Parietal lobe (tissue), 2 donors: Measurements from ENCODE around the gene C19orf53. TPM values are rescaled to one million over a fixed set of nuclear protein-coding genes. Genes with fewer than 3 reads are reported as not detected.

Experiments used
- small RNA-seq: library from RNA; depleted of rRNA; stranded (forward); fragments of <200 nt; gene quantifications from one replicate; pipeline ENCODE3, GENCODE V24; 2014; ENCODE audit warnings: low replicate concordance
- total RNA-seq: library from RNA; depleted of rRNA; stranded (reverse); fragments of >200 nt; gene quantifications from one replicate; pipeline ENCODE4 v1.2.3, GENCODE V29; 2014

The C19orf53 gene
- total RNA-seq = 18.2 TPM

DNA sequence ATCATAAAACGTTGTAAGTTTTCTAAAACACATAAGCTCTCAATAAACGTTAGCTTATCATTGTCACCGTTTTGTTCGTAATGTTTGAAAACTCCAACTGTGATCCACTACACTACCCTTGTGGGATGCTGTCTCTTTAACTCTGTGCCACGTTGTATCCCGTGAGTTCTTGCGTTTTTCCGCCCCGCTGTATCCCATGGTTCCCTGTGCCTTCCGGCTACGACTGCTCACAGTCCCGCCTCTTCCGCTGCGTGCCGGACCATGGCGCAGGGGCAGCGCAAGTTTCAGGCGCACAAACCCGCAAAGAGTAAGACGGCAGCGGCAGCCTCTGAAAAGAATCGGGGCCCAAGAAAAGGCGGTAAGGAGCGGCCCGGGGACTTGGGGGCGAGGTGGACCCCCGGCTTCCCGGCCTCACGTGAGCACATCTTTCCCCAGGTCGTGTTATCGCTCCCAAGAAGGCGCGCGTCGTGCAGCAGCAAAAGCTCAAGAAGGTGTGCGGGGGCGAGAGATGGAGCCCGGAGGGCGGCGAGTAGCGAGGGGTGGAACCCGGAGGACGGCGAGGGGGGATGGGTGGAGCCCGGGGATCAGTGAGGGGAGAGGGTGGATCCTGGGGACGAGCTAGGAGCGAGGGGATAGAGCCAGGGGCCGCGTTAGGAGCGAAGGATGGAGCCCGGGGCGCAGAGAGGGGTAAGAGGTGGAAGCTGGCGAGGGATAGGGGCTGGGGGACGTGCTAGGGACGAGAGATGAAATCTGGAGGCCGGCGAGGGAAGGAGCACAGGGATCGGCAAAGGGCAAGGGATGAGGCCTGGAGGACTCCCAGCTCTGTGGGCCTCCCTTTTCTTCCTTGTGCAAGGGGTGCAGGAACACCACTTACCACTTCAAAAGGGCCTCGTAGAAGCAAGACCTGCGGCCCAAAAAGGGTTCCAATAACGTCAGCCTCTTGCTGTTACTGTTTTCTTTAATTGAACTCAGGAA, at the start of gene C19orf53:
Gene C19orf53, plus strand, starts transcription at position 240 of the 975 bp plus-strand sequence. Its CDS starts 22 bp downstream, at position 262.

GRCh38 chr19:13764101-13764807, 10.0 kb upstream of the C19orf53 start, which contains the start of gene MRI1:
Gene MRI1, plus strand, starts transcription at chr19:13764522. Its CDS starts 67 bp downstream, at chr19:13764589.

DNA sequence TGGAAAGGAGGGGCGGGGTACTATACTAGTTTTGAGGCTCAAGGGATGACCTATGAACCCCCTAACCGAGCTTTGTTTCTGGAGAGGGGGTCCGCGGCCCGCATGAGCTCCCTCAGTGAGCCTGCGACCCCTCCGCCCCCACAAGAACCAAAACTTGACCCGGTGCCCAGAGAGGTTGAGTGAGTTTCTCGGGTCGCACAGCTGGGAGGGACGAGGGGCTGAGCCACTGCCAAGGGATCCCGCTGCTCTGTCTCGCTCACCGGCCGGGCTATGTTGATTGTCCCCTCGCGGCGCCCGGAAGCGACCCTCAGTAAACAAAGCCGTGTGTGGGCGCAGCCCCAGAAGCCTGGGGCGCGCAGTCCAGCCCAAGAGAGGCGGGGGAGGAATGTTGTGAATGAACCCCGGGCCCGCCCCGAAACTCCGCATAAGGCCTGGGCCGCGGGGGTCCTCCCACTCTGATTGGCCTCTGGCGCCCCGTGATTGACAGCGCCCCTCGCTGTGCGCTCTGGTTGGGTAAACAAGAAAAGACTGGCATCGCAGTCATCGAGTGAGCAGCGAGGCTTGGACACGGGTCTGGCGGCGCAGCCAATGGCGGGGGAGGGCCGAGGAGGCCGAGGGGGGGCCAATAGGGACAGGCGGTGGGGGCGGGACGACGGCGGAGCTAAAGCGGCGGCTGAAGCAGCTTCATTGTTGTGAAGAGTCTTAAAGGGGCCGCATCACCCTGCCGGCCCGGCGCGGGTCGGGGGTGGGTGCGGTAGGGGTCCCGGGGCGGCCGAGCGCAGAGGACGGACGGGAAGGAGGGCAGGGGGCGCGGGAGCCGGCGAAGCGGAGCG, 20.7 kb downstream of the C19orf53 start, which contains the start of gene ZSWIM4:
Gene ZSWIM4, plus strand, starts transcription at position 687 of the 833 bp plus-strand sequence. CDS start 206 bp downstream, outside the sequence.

Small RNAs within 50 kb of the gene (small RNA-seq; reads per million reads assigned to genes)
- gene RN7SL619P = not detected

Other genes with a start within 250 kb of the C19orf53 start
- 32.9 TPM for gene MRI1, start 9.9 kb upstream of the C19orf53 start, total RNA-seq
- gene ZSWIM4, start 21.0 kb downstream of the C19orf53 start, total RNA-seq = 17.5 TPM
- 3.8 TPM for gene NANOS3, start 102.7 kb downstream of the C19orf53 start, total RNA-seq
- gene BRME1, start 131.7 kb downstream of the C19orf53 start, total RNA-seq = 21.9 TPM
- 20.0 TPM for gene CC2D1A, start 131.7 kb downstream of the C19orf53 start, total RNA-seq
- not detected for gene PODNL1, start 164.0 kb downstream of the C19orf53 start, total RNA-seq
- gene DCAF15, start 178.1 kb downstream of the C19orf53 start, total RNA-seq = 19.1 TPM
- 4.4 TPM for gene RFX1, start 231.9 kb downstream of the C19orf53 start, total RNA-seq